HG03439 (cell line): ENCODE data around the gene DAAM2.

ENCODE experiments used
- ATAC-seq: cut with Tn5 transposase; IDR thresholded peaks from one replicate; pipeline ENCODE4 v1.9.1; 2021; ENCODE audit warnings: mild to moderate bottlenecking, moderate library complexity; ENCODE audit not compliant: unreplicated experiment

Gene DAAM2

DNA sequence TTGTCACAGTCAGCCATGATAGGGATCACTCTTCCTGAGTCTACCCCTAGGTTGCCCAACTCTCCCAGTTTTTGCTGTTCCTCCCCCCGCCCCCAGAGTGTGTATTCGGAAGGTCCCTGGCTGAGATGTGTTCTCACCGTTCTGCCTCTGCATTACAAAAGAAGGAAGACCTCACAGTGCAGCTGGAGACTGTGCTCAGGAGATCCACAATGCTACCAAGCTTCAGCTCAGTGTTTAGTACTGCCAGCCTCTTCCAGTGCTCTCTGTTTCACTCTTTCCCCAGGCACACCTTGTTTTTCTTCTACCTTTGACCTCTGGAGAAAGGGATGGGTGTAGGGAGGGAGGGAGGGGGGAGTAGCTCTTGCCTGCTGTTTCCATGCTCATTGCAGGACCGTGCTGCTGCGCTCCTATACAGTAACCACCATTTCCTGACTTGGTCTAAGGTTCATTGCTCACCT, 155.5 kb downstream of the DAAM2 start:
- no peak for ATAC-seq

- no peak for ATAC-seq
These were observed 156.1 kb downstream of the DAAM2 start for GRCh38 chr6:39948199-39948791.

- no peak for ATAC-seq
These were observed 158.0 kb downstream of the DAAM2 start for GRCh38 chr6:39950125-39950720.

- no peak for ATAC-seq
These were observed 159.0 kb downstream of the DAAM2 start for GRCh38 chr6:39951191-39951590.

- ATAC-seq, result no peak
These were observed 159.5 kb downstream of the DAAM2 start for GRCh38 chr6:39951716-39952115.

DNA sequence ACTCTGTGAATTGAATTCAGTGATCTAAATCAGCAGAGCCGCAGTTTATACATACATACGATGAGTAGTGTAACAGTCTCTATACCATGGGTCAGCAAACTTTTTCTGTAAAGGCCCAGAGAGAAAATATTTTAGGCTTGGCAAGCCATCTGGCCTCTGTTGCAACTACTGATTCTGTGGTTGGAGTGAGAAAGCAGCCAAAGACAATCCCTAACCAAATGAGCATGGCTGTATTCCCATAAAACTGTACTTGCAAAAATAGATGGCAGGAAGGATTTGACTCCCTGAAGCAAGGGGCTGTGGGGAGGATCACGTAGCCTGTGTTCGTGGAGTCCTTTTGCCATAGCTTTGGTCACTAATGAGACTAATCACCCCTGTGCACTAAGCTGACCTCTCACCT, 160.0 kb downstream of the DAAM2 start:
- no peak for ATAC-seq

- no peak for ATAC-seq
These were observed 161.0 kb downstream of the DAAM2 start for GRCh38 chr6:39953076-39953618.
